SK-N-SH (cell line): ENCODE results near the gene PPP1R9A. TPM values are rescaled to one million over a fixed set of nuclear protein-coding genes. Genes with fewer than 3 reads are reported as not detected.

ENCODE experiments used
- CTCF ChIA-PET: fragments of 300-600, 350-600 bp; formaldehyde crosslinking; extraction: SDS; loops from one replicate; lab custom pipeline; 2021; lab: Yijun Ruan, JAX
- POLR2A ChIA-PET: fragments of 350-600 bp; sonication (Branson Sonifier 250); formaldehyde crosslinking; extraction: SDS; loops from one replicate; lab custom pipeline; 2020; ENCODE audit warnings: antibody characterized with exemption, inconsistent platforms; lab: Yijun Ruan, JAX
- DNase-seq: peaks from one replicate; pipeline ENCODE4 v3.0.0; 2012
- H2AFZ ChIP-seq: fragments of 200-600 bp; sonication (generic); 2 replicates; pipeline ENCODE4 v1.8.1; 2016; ENCODE audit warnings: antibody characterized with exemption, mild to moderate bottlenecking, low read depth
- H3F3A ChIP-seq: fragments of 200-600 bp; sonication (generic); replicated peaks from 2 replicates; pipeline ENCODE3; 2016; ENCODE audit warnings: antibody characterized with exemption, mild to moderate bottlenecking; ENCODE audit not compliant: insufficient read depth
- H3K27ac ChIP-seq, 2 experiments: fragments of 200-500 bp in 1 of 2; fragments of 200-600 bp in 1 of 2; sonication (Bioruptor generic) in 1 of 2; sonication (generic), shearing (Covaris generic) in 1 of 2; 2 replicates each; pipeline versions ENCODE4 v1.5.1 to v1.6.1; 2014 to 2016; ENCODE audit warnings: low read depth in 2 of 2, inconsistent platforms in 1 of 2, low read length in 1 of 2, mild to moderate bottlenecking in 1 of 2, mixed read lengths in 1 of 2
- H3K27me3 ChIP-seq: fragments of 200-600 bp; sonication (generic), shearing (Covaris generic); 2 replicates; pipeline ENCODE4 v1.6.1; 2016; ENCODE audit warnings: mixed run types; ENCODE audit not compliant: insufficient read depth
- H3K36me3 ChIP-seq, 2 experiments: fragments of 200-500 bp in 1 of 2; fragments of 200-600 bp in 1 of 2; sonication (Bioruptor generic) in 1 of 2; sonication (generic) in 1 of 2; replicated peaks in 1 of 2; 2 replicates each; pipeline versions ENCODE3 to v1.5.1; 2014 to 2016; ENCODE audit warnings: low read length in 1 of 2, mild to moderate bottlenecking in 1 of 2; ENCODE audit not compliant: insufficient read depth in 2 of 2, control insufficient read depth in 1 of 2
- H3K4me1 ChIP-seq, 2 experiments: fragments of 200-500 bp in 1 of 2; fragments of 200-600 bp in 1 of 2; sonication (Bioruptor generic) in 1 of 2; sonication (generic), shearing (Covaris generic) in 1 of 2; 2 replicates each; pipeline versions ENCODE4 v1.5.1 to v1.6.1; 2014 to 2016; ENCODE audit warnings: low read depth in 1 of 2, low read length in 1 of 2, mixed run types in 1 of 2; ENCODE audit not compliant: insufficient read depth in 2 of 2, control insufficient read depth in 1 of 2
- H3K4me2 ChIP-seq: fragments of 200-600 bp; sonication (generic), shearing (Covaris generic); 2 replicates; pipeline ENCODE4 v1.6.1; 2017; ENCODE audit warnings: mixed run types
- H3K4me3 ChIP-seq, 2 experiments: fragments of 200-500 bp in 1 of 2; fragments of 200-600 bp in 1 of 2; sonication (Bioruptor generic) in 1 of 2; sonication (generic), shearing (Covaris generic) in 1 of 2; 2 replicates each; pipeline versions ENCODE4 v1.5.1 to v1.8.1; 2014 to 2016; ENCODE audit warnings: low read depth in 2 of 2, inconsistent platforms in 1 of 2, low read length in 1 of 2, mild to moderate bottlenecking in 1 of 2, mixed read lengths in 1 of 2, moderate library complexity in 1 of 2
- H3K79me2 ChIP-seq: fragments of 200-600 bp; sonication (generic); 2 replicates; pipeline ENCODE4 v1.8.1; 2017; ENCODE audit warnings: mild to moderate bottlenecking; ENCODE audit not compliant: insufficient read depth
- H3K9ac ChIP-seq: fragments of 200-600 bp; sonication (generic); 2 replicates; pipeline ENCODE4 v1.6.1; 2017; ENCODE audit warnings: mixed run types
- H3K9me2 ChIP-seq: fragments of 200-600 bp; sonication (generic); 2 replicates; pipeline ENCODE4 v1.6.1; 2017; ENCODE audit warnings: mixed run types
- H3K9me3 ChIP-seq: fragments of 200-600 bp; sonication (generic); 2 replicates; pipeline ENCODE4 v1.6.1; 2017; ENCODE audit warnings: mixed run types, mild to moderate bottlenecking, moderate library complexity
- H4K20me1 ChIP-seq: fragments of 200-600 bp; sonication (generic); 2 replicates; pipeline ENCODE4 v1.6.1; 2017; ENCODE audit warnings: mild to moderate bottlenecking, mixed run types; ENCODE audit not compliant: insufficient read depth
- CHD2 ChIP-seq: fragments of 150-350 bp; IDR thresholded peaks from 2 replicates; pipeline ENCODE4 v1.6.1; 2018; ENCODE audit warnings: low read length; ENCODE audit not compliant: partially characterized antibody
- ELF1 ChIP-seq: IDR thresholded peaks from 2 replicates; pipeline ENCODE4 v1.4.0; 2012
- EZH2phosphoT487 ChIP-seq: fragments of 200-600 bp; sonication (generic); IDR thresholded peaks from 2 replicates; pipeline ENCODE4 v1.6.1; 2017; ENCODE audit warnings: low read depth, mixed run types, mild to moderate bottlenecking, antibody characterized with exemption, moderate library complexity, borderline replicate concordance
- FOSL2 ChIP-seq: IDR thresholded peaks from 2 replicates; pipeline ENCODE4 v1.4.0; 2012; ENCODE audit warnings: low read depth, mild to moderate bottlenecking, moderate library complexity, borderline replicate concordance
- FOXJ3 ChIP-seq: sonication (generic); formaldehyde crosslinking; IDR thresholded peaks from 2 replicates; pipeline ENCODE4 v1.5.1; 2020; ENCODE audit warnings: mild to moderate bottlenecking, missing genetic modification reagents
- FOXM1 ChIP-seq: IDR thresholded peaks from 2 replicates; pipeline ENCODE4 v1.4.0; 2012; ENCODE audit warnings: low read depth, mild to moderate bottlenecking
- GATA2 ChIP-seq: sonication (generic); formaldehyde crosslinking; IDR thresholded peaks from 2 replicates; pipeline ENCODE4 v1.5.0; 2020; ENCODE audit warnings: mild to moderate bottlenecking, missing genetic modification reagents
- MAX ChIP-seq: IDR thresholded peaks from 2 replicates; pipeline ENCODE4 v1.4.0; 2012; ENCODE audit warnings: low read depth
- MEF2A ChIP-seq: IDR thresholded peaks from 2 replicates; pipeline ENCODE4 v1.4.0; 2012; ENCODE audit warnings: low read depth, borderline replicate concordance
- NRF1 ChIP-seq: IDR thresholded peaks from 2 replicates; pipeline ENCODE4 v1.6.1; 2012; ENCODE audit warnings: low read depth, mild to moderate bottlenecking, low read length
- PBX3 ChIP-seq: IDR thresholded peaks from 2 replicates; pipeline ENCODE4; 2012
- RAD21 ChIP-seq: IDR thresholded peaks from 2 replicates; pipeline ENCODE4 v1.6.1; 2012; ENCODE audit warnings: mild to moderate bottlenecking, low read length
- RFX5 ChIP-seq: IDR thresholded peaks from 2 replicates; pipeline ENCODE4 v1.6.1; 2012; ENCODE audit warnings: mild to moderate bottlenecking, improper control_type of control experiment, low read length
- RXRA ChIP-seq: IDR thresholded peaks from 2 replicates; pipeline ENCODE4 v1.4.0; 2012; ENCODE audit warnings: low read depth, mild to moderate bottlenecking, borderline replicate concordance
- SMC3 ChIP-seq: IDR thresholded peaks from 2 replicates; pipeline ENCODE4 v1.6.1; 2012; ENCODE audit warnings: low read depth, low read length, improper control_type of control experiment
- TAF1 ChIP-seq: IDR thresholded peaks from 2 replicates; pipeline ENCODE4 v1.6.1; 2012; ENCODE audit warnings: low read depth, mild to moderate bottlenecking, low read length, moderate library complexity, borderline replicate concordance
- TEAD4 ChIP-seq: IDR thresholded peaks from 2 replicates; pipeline ENCODE4 v1.4.0; 2012; ENCODE audit warnings: mild to moderate bottlenecking, borderline replicate concordance; ENCODE audit not compliant: insufficient read depth
- YY1 ChIP-seq: IDR thresholded peaks from 2 replicates; pipeline ENCODE4 v1.4.0; 2012; ENCODE audit warnings: low read depth, mild to moderate bottlenecking
- ZBTB33 ChIP-seq: IDR thresholded peaks from 2 replicates; pipeline ENCODE4 v1.4.0; 2012; ENCODE audit warnings: low read depth, borderline replicate concordance
- WGBS: methylation state at CpG from one replicate; pipeline ENCODE4 v1.1.6; 2017; ENCODE audit warnings: low lambda C conversion rate; 5-methylcytosine and 5-hydroxymethylcytosine counted together
- polyA plus RNA-seq, 3 experiments: library from polyadenylated mRNA; depleted of rRNA; stranded (reverse); fragments of >200 nt; gene quantifications; 2 replicates each; pipeline ENCODE4 v1.2.3, GENCODE V29; 2012
- TF ChIP-seq, protein P1 (sequence below): fragments of 200-600 bp; sonication (generic); IDR thresholded peaks from 2 replicates; pipeline ENCODE4 v1.6.1; 2017; ENCODE audit warnings: antibody characterized with exemption, mild to moderate bottlenecking, moderate library complexity
- TF ChIP-seq, protein P2 (sequence below): fragments of 150-350 bp; IDR thresholded peaks from 2 replicates; pipeline ENCODE4 v1.6.1; 2016; ENCODE audit warnings: mild to moderate bottlenecking, low read depth, low read length

PPP1R9A gene
- polyA plus RNA-seq, 1 of the 3 experiments (the other 2 are of a cell fraction): 0.30 TPM

DNA sequence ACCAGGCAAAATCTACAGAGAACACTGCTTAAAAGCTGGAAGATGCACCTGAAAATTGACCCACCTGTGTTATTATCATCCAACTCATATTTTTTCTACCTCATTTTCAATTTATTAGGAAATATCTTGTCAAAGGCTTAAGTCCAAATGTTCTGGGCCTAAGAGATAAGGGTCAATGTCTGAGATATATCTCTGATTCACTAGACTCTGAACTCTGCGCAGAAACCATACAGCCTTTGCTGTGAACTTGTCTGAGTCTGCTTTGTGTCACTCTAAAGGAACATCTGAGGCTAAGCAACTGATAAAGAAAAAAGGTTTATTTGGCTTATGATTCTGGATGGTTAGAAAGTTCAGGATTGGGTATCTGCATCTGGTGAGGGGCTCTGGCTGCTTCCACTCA is 413.3 kb downstream of the PPP1R9A start:
- TF ChIP-seq FOXJ3 (CRISPR knock-in tag): no peak
- no peak for TF ChIP-seq EZH2phosphoT487
- no peak for TF ChIP-seq ELF1
- TF ChIP-seq MAX: no peak
- TF ChIP-seq TEAD4: no peak
- TF ChIP-seq ZBTB33: no peak
- TF ChIP-seq GATA2: no peak
- no peaks in the 10 kb centered on the region for H3K36me3 ChIP-seq
- WGBS: 76% methylated on average over 1 of the region's 1 CpG
- H3K4me1 ChIP-seq: no peaks in the 10 kb centered on the region; a peak in 1 of 4 replicates
- no peak overlapping the region for H3K27ac ChIP-seq
- H3K9me2 ChIP-seq: no peaks in the 10 kb centered on the region
- no peak overlapping the region for H3K4me2 ChIP-seq
- no peaks in the 10 kb centered on the region for H3K9me3 ChIP-seq
- no peaks in the 10 kb centered on the region for H3K79me2 ChIP-seq
- no peaks in the 10 kb centered on the region for H3K27me3 ChIP-seq
- H3K9ac ChIP-seq: no peak overlapping the region
- no peak overlapping the region for H2AFZ ChIP-seq
- no peak overlapping the region for H3K4me3 ChIP-seq
- H4K20me1 ChIP-seq: no peaks in the 10 kb centered on the region
- ChIA-PET POLR2A (no interaction called here), CTCF (interaction anchor here (1.0 to 1.4 kb wide), 2 partner anchors 12 to 157 kb away, joined by 3 to 5 read pairs; no protein-coding TSS in a partner anchor)
- no peaks in the 10 kb centered on the region for H3F3A ChIP-seq
- no peak for DNase-seq

DNA sequence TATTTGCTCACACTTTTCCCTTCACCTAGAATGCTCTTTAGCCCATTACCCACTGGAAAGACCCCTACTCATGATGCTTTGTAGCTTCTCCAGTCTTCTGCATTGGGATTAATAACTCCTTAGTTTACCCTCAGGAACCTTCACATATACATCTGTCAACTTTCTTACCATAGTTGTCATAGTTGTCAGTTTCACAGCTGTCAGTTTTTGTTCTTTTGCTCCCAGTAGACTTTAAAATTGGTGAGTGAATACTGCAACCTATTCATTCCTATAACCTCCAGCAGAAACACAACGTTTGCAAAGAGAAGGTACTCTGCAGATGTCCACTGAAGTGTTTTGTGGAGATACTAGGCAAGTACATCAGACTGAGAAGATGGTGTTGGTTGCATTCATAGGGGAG is 414.3 kb downstream of the PPP1R9A start:
- H3K4me3 ChIP-seq: no peak overlapping the region
- ChIA-PET POLR2A (no interaction called here), CTCF (no interaction called here)
- H3K4me1 ChIP-seq: no peaks in the 10 kb centered on the region; a peak in 1 of 4 replicates
- H3K27me3 ChIP-seq: no peaks in the 10 kb centered on the region
- no peak overlapping the region for H3K27ac ChIP-seq
- WGBS: 5% methylated on average over 1 of the region's 1 CpG
- no peak for DNase-seq
- H4K20me1 ChIP-seq: no peaks in the 10 kb centered on the region
- H2AFZ ChIP-seq: no peak overlapping the region
- no peaks in the 10 kb centered on the region for H3K9me3 ChIP-seq
- H3K9me2 ChIP-seq: no peaks in the 10 kb centered on the region
- no peak overlapping the region for H3K4me2 ChIP-seq
- no peaks in the 10 kb centered on the region for H3K79me2 ChIP-seq
- H3F3A ChIP-seq: no peaks in the 10 kb centered on the region
- H3K9ac ChIP-seq: no peak overlapping the region
- TF ChIP-seq RFX5 (no peak), RAD21 (no peak), CHD2 (no peak), YY1 (no peak), TAF1 (no peak), FOSL2 (no peak), SMC3 (no peak), ELF1 (no peak), PBX3 (no peak), MEF2A (no peak), NRF1 (no peak), RXRA (no peak), FOXJ3 (CRISPR knock-in tag) (no peak), FOXM1 (no peak)
- TF ChIP-seq, protein P1, sequence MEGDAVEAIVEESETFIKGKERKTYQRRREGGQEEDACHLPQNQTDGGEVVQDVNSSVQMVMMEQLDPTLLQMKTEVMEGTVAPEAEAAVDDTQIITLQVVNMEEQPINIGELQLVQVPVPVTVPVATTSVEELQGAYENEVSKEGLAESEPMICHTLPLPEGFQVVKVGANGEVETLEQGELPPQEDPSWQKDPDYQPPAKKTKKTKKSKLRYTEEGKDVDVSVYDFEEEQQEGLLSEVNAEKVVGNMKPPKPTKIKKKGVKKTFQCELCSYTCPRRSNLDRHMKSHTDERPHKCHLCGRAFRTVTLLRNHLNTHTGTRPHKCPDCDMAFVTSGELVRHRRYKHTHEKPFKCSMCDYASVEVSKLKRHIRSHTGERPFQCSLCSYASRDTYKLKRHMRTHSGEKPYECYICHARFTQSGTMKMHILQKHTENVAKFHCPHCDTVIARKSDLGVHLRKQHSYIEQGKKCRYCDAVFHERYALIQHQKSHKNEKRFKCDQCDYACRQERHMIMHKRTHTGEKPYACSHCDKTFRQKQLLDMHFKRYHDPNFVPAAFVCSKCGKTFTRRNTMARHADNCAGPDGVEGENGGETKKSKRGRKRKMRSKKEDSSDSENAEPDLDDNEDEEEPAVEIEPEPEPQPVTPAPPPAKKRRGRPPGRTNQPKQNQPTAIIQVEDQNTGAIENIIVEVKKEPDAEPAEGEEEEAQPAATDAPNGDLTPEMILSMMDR: no peak
- TF ChIP-seq, protein P2, sequence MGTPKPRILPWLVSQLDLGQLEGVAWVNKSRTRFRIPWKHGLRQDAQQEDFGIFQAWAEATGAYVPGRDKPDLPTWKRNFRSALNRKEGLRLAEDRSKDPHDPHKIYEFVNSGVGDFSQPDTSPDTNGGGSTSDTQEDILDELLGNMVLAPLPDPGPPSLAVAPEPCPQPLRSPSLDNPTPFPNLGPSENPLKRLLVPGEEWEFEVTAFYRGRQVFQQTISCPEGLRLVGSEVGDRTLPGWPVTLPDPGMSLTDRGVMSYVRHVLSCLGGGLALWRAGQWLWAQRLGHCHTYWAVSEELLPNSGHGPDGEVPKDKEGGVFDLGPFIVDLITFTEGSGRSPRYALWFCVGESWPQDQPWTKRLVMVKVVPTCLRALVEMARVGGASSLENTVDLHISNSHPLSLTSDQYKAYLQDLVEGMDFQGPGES: no peak
- H3K36me3 ChIP-seq: no peaks in the 10 kb centered on the region
